ENCODE measurements around the gene HCN2.

GRCh38 chr19:624433-625109 is 34.9 kb downstream of the HCN2 start:
- TF ChIP-seq POLR2AphosphoS5 (IDR thresholded peaks at IDR 0.05) (no peak), POLR2A (IDR thresholded peaks at IDR 0.05) (no peak)
